Measurements from ENCODE around the gene FSHR.

The FSHR gene

GRCh38 chr2:48948400-48949125 is 205.8 kb downstream of the FSHR start:
- no peak for DNase-seq

- DNase-seq = peak; percentile 54
These were observed 207.8 kb downstream of the FSHR start for GRCh38 chr2:48946449-48947048.

- DNase-seq = no peak
These were observed 209.4 kb downstream of the FSHR start for GRCh38 chr2:48944956-48945355.

- DNase-seq = no peak
These were observed 210.9 kb downstream of the FSHR start for GRCh38 chr2:48943436-48943835.

- DNase-seq = no peak
These were observed 212.4 kb downstream of the FSHR start for GRCh38 chr2:48941908-48942307.

GRCh38 chr2:48941456-48941855 is 212.9 kb downstream of the FSHR start:
- DNase-seq = no peak

- DNase-seq = peak; percentile 94
These were observed 213.7 kb downstream of the FSHR start for GRCh38 chr2:48940606-48941005.

- DNase-seq = no peak
These were observed 215.1 kb downstream of the FSHR start for GRCh38 chr2:48939232-48939631.

GRCh38 chr2:48938231-48938630 is 216.1 kb downstream of the FSHR start:
- DNase-seq = no peak

- no peak for DNase-seq
These were observed 219.5 kb downstream of the FSHR start for GRCh38 chr2:48934807-48935206.

GRCh38 chr2:48933828-48934497 is 220.4 kb downstream of the FSHR start:
- no peak for DNase-seq

- DNase-seq = no peak
These were observed 221.6 kb downstream of the FSHR start for GRCh38 chr2:48932667-48933066.

GRCh38 chr2:48929571-48930301 is 224.6 kb downstream of the FSHR start:
- no peak for DNase-seq

GRCh38 chr2:48927355-48927754 is 227.0 kb downstream of the FSHR start:
- no peak for DNase-seq

- DNase-seq = no peak
These were observed 238.4 kb downstream of the FSHR start for GRCh38 chr2:48915884-48916283.

- DNase-seq = no peak
These were observed 239.1 kb downstream of the FSHR start for GRCh38 chr2:48915227-48915626.

- DNase-seq = no peak
These were observed 239.7 kb downstream of the FSHR start for GRCh38 chr2:48914477-48915089.

Data from NCI-H1436 treated with DMSO at 0.1 percent for 48 hours (cell line).